Hepatocyte (in vitro differentiated cells): ENCODE data around the gene UGGT1.

Experiments
- CTCF ChIP-seq: fragments of 200-600 bp; sonication (generic); IDR thresholded peaks from 2 replicates; pipeline ENCODE4 v1.5.1; 2016; ENCODE audit warnings: antibody characterized with exemption, mild to moderate bottlenecking; ENCODE audit not compliant: poor library complexity
- EZH2phosphoT487 ChIP-seq: fragments of 200-600 bp; sonication (generic); IDR thresholded peaks from one replicate; pipeline ENCODE4 v1.6.1; 2018; ENCODE audit warnings: antibody characterized with exemption, mild to moderate bottlenecking, low read depth, moderate library complexity; ENCODE audit not compliant: unreplicated experiment, severe bottlenecking

DNA sequence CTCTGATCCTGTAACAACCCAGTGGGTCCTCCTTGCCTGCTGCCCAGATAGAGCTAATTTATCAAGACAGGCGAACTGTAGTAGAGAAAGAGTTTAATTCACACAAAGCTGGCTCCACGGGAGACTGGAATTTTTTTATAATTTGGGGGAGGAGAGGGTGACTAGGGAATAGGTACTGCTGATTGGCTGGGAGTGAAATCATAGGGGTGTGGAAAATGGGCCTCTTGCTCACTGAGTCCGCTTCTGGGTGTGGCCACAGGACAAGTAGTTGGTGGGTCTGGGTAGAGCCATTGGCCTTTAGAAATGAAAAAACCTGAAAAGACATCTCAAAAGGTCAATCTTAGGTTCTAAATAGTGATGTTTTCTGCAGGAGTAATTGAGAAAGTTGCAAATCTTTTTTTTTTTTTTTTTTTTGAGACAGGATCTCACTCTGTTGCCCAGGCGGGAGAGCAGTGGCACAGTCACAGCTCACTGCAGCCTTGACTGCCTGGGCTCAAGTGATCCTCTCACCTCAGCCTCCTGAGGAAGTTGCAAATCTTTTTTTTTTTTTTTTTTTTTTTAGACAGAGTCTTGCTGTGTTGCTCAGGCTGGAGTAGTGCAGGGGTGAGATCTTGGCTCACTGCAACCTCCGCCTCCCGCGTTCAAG is 14.4 kb upstream of the UGGT1 start:
- TF ChIP-seq CTCF (no peak), EZH2phosphoT487 (no peak)
